HG03571 (cell line): Measurements from ENCODE around the gene IL17B.
A peak's percentile ranks its signal among the peaks of the same experiment; 100 is the strongest.

ENCODE experiments used
- ATAC-seq: cut with Tn5 transposase; IDR thresholded peaks from one replicate; pipeline ENCODE4 v1.9.1; 2021; ENCODE audit not compliant: unreplicated experiment

IL17B gene

DNA sequence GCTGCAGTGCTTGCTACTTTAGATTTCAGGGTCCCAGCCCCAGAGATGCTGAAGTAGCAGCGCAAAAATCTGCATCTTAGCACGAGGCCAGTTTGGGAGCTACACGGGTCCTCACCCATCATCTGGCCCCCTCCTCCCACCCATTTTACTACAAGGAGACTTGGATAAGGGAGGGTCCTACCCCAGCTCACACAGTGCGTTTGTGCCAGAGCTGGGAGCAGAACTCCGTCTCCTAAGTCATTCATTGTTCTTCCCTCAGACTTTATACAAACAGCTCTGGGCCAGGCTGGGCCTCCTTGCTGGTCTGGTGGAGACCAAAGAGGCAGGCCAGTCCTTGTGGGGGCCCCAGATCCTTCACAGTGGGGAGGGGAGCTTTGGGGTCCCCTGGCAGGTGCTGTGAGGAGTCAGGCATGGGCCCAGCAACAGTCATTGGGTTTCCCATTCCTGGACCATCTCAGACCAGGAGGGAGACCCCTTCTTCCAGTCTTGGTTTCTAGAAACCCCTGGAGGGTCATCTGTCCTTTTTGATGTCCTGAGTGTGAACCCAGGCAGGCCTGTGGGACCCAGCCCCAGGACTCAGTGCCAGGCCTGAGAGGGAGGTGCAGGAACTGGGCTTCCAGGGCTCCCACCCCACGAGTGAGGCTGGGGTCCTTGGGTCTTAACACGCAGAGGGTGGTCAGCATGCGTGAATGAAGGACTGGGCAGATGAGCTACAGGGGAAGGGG is 2.3 kb upstream of the IL17B start:
- ATAC-seq, result no peak

DNA sequence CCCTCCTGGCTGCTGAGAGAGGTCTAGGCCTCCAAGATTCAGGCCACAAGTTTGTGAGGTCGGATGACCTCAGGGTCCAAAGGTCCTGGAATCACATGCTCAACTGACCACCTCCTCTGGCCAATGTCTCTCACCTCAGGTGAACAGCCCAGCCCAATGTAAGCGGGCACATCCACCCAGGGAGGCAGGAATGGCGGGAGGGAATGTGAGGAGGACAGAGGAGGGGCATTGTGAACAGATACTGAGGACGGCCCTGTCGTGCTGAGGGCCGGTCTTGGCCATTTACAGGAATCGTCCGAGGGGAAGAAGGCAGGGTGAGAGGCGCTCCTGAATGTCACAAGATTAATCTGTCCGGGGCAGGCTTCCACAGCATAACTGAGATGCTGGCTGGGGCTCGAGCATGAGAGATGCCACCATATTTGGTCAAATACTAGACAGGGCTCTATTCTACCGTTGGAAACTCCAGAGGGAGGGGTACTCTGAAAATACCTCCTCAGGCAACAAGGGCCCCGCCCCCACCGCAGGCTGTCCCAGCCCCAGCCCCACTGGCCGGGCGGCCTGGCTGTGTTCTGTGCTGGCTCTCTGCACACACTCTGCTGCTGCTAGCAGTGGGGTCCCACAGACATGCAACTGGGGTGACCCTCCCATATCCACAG is 1.5 kb upstream of the IL17B start:
- ATAC-seq, result no peak

DNA sequence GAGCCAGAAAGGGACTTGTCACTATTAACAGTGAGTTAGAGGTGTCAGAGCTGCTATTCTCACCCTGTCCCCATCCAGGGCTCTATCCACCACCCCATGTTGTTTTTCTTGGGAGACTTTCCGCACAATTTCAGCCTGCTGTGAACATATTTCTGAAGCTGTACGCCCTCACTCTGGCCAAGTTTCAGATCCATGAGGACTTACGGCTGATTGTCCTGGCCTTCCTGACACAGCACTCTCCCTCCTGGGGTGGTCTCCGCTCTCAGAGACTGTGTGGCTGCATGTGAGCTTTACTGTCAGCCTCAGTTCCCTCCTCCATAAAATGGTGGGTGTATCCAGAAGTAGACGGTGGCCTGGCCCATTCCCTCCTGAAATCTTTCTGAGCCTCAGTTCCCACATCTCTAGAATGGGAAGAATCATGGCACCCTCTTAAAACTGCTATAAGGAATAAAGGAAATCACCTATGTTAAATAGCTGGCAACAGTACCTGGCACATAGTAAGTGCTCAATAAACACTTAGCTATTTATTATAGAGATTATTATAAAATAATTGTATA is 804 bp upstream of the IL17B start:
- ATAC-seq, result no peak

GRCh38 chr5:149378241-149378820 is 761 bp downstream of the IL17B start:
- no peak for ATAC-seq

DNA sequence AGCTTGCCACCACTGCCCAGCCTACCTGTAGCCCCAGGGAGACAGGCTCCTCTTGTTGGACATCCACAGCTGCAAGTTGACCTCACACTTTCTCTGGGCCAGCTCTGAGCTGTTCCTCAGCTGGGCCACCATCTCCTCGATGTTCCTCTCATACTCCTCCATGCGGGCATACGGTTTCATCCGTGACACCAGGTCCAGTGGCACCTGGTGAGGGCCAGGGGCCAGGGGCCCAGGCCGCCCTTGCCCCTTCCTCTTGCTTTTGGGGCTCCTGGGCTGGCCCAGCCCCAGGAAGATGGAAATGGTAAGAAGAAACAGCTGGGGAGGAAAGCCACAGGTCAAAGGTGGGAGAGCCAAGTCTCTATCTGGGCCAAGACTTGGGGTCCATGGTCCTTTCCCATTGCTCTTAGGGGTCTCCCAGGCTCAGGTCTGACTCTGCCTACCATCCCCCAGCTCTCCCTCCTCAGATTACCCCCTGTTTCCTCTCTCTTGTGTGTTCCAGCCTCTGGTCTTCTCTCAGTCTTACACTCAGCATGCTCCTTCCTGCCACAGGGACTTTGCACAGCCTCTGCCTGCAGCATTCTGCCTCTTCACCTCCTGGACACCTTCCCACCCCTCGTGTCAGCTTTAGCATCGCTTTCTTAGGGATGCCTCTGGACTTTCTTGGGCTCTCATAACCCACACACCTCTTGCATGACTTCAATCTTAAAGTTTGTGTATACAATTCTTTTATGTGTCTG is 2.2 kb downstream of the IL17B start:
- no peak for ATAC-seq

DNA sequence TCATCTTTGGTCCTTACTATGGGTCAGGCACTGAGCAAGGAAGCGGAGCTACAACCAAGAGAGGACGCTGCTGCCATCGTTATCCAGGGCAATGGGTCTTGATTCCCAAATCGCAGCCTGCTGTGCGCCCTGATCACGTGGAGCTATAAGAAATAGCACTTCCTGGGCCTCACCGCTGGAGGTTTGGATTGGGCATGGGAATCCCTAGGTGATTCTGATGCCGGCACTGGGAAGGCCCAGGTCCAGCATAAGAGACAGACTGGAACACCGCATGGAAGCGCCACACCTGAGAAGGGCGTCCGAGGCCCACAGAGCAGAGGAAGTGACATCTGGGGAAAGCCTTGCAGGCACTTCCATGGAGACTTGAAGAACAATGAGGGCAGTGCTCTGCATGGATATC is 3.0 kb downstream of the IL17B start:
- no peak for ATAC-seq

DNA sequence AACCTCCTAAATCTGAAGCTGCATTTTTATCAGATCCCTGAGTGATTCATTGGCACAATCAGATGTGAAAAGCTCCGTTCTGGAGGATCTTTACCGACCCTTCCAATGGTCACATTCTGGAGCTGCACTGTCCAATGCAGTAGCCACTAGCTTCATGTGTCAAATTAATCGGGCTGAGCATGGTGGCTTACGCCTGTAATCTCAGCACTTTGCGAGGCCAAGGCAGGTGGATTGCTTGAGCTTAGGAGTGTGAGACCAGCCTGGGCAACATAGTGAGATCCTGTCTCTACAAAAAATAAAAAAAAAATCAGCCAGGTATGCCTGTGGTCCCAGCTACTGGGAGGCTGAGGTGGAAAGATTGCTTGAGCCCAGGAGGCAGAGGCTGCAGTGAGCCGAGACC is 3.7 kb downstream of the IL17B start:
- no peak for ATAC-seq

GRCh38 chr5:149374801-149375200 is 4.3 kb downstream of the IL17B start:
- no peak for ATAC-seq

GRCh38 chr5:149374303-149374702 is 4.8 kb downstream of the IL17B start:
- ATAC-seq, result no peak

DNA sequence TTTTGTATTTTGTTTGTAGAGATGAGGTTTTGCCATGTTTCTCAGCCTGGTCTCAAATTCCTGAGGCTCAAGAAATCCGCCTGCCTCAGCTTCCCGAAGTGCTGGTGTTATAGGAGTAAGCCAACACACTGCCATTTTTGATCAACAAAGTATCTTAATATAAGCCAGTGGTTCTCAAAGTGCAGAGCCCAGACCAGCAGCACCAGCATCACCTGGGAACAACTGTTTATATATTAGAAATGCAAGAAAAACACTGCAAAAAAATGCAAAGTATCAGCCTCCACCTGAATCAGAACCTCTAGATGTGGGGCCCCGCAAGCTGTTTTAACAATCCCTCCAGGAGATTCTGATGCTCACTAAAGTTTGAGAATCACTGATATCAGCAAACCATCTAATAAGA is 6.2 kb downstream of the IL17B start:
- ATAC-seq, result no peak

DNA sequence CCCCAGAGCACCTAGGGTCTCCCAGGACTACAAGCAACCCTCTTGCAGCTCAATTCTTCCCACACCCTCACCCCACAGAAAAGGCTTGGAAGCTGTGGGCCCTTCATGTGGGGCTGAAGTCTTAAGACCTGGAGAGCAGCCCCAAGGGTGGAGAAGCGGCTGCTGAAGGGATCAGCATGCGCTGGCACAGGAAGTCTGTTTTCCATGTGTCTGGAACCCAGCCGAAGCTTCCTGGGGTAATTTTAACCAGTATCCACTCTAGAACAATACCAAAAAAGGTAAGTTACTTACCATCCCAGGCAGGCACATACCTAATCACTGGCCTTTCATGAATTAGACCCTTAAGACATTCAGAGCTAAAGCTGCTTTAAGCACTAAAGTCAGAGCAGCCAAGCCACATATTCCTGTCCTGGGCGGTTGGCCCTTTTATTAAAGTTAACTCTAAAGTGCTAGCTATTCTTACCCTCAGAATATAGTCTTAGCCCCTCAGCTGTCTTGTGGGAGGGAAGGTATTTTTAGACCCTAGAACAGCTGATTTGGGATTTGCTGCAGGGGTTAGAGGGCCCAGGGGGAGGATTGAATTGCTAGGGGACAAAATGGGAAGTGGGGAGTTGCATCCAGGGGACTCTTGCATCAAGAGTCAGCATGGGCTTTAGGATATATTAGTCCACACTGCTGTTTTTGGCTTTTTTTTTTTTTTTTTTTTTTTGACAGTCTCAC is 6.9 kb downstream of the IL17B start:
- no peak for ATAC-seq

GRCh38 chr5:149371296-149371962 is 7.7 kb downstream of the IL17B start:
- ATAC-seq, result peak; percentile 83

- ATAC-seq, result no peak
Observed at GRCh38 chr5:149370878-149371277, 8.2 kb downstream of the IL17B start.

- ATAC-seq, result no peak
Observed at GRCh38 chr5:149367972-149368645, 11.0 kb downstream of the IL17B start.

- no peak for ATAC-seq
Observed at GRCh38 chr5:149367249-149367971, 11.7 kb downstream of the IL17B start.

GRCh38 chr5:149366169-149366729 is 12.8 kb downstream of the IL17B start:
- ATAC-seq, result no peak

DNA sequence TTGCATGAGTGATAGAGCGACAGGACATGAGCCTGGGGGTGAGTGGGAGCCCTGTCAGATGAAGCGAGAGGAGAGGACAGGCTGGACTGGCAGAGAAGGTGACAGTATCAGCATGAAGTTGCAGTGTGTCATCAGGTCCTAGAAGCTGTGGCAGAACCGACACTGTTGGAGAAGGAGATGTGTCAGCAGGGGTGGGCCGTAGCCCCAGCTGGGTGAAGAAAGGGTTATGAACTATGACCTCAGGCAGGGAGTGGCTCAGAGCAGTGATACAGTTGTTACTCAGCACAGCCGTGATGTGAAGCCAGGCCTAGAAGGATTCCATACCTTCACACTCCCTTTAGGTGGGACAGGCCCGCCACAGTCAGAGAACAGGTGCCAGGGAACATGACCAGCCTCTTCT is 13.7 kb downstream of the IL17B start:
- no peak for ATAC-seq

GRCh38 chr5:149364719-149365118 is 14.4 kb downstream of the IL17B start:
- no peak for ATAC-seq

- no peak for ATAC-seq
Observed at GRCh38 chr5:149363936-149364335, 15.2 kb downstream of the IL17B start.
